Measurements from ENCODE around the gene DDX23. TPM values are rescaled to one million over a fixed set of nuclear protein-coding genes. Genes with fewer than 3 reads are reported as not detected.
"Not testable (repeated sequence)": the region's sequence is repeated elsewhere in the genome, so short reads cannot be mapped to it uniquely, and the experiment has no call there.

Gene DDX23
- total RNA-seq, 2 donors from 2014 or later, result 90.7 to 121 TPM

GRCh38 chr12:48868451-48868850 is 16.5 kb upstream of the DDX23 start:
- no peak for DNase-seq (ENCODE audit: low spot score in 2 of 2)
- ATAC-seq, result no peak
- Mint-ChIP-seq H3K9me3 (no peaks in the 10 kb centered on the region), H3K36me3 (no peaks in the 10 kb centered on the region), H3K27ac (peak overlapping the region in 1 of 2 donors; percentile 22)

DNA sequence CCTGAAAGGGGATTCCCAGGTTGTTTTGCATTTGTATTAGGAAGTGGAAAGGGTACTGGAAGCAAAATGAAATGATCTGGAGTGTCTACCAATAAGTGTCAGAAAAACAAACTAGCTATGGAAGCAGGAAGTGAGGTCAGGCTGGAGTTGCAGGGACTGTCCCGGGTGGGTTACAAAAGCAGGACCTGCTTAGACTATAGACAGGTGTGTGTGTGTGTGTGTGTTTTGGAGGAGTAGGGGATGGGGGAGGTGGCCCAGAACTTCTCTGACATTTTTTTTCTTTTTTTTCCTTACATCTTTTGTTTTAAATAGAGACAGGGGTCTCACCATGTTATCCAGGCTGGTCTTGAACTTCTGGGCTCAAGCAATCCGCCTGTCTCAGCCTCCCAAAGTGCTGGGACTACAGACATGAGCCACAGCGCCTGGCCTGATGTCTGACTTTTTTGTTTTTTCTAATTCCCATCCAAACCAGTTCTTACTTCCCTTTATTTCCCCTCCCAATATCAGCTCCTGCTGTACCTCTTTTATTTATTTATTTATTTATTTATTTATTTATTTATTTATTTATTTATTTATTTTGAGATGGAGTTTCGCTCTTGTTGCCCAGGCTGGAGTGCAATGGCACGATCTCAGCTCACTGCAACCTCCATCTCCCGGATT is 14.2 kb upstream of the DDX23 start:
- ATAC-seq (peak; percentile 74 to 79), DNase-seq (ENCODE audit: low spot score in 2 of 2) (no peak)
- Mint-ChIP-seq H3K36me3 (no peaks in the 10 kb centered on the region), H3K9me3 (no peaks in the 10 kb centered on the region), H3K27ac (peak overlapping the region; percentile 81 to 93)

GRCh38 chr12:48865281-48866051 is 13.5 kb upstream of the DDX23 start, which contains the start of gene RND1:
Gene RND1, minus strand, starts transcription at chr12:48865870. Its CDS starts 103 bp downstream, at chr12:48865767.
- no peaks in the 10 kb centered on the region for H3K36me3 Mint-ChIP-seq
- peak; percentile 95 to 96 for ATAC-seq
- peak; percentile 85 to 87 for DNase-seq (ENCODE audit: low spot score in 2 of 2)
- H3K9me3 Mint-ChIP-seq, result no peaks in the 10 kb centered on the region
- H3K27ac Mint-ChIP-seq, result peak within 1 kb of the TSS; percentile 81 to 93

DNA sequence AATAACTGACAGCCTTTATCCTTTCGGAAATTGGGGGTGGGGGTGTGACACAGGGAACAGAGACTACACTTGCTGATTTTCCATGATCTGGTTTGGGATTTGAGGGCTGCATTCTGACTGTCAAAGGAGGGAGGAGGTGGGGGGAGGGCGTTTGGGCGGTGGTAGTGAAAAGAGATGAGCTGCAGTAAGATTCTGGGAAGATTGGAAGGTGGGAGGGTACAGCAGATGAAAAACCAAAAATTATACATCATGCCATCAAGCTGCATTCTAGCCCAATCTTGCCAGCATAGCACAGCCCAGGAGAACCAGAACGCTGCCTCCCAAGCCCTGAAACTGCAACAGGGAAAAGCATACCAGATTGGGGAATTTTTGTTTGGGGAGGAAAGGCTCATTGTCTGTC is 11.3 kb upstream of the DDX23 start:
- DNase-seq (ENCODE audit: low spot score in 2 of 2) (no peak), ATAC-seq (no peak)
- H3K36me3 Mint-ChIP-seq, result no peaks in the 10 kb centered on the region
- no peaks in the 10 kb centered on the region for H3K9me3 Mint-ChIP-seq
- no peak overlapping the region for H3K27ac Mint-ChIP-seq

DNA sequence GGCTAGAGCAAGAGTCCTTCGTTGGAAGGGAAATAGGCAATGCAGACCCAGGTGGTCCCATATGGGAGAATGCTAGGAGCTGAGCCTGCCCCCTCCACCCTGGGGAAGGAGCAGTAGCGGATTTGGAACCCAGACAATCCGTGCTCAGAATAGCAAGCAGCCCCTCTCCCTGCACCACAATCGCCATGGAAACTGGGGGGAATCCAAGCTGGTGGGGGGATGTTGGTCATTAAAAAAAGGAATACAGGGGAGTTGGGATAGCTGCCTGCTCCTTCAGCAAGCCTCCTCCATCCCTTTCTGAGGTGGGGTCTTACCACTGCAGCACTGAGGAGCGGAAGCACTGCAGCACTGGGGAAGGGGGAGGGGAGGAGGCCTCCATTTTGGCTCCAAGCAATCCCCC is 10.8 kb upstream of the DDX23 start:
- Mint-ChIP-seq H3K9me3 (no peaks in the 10 kb centered on the region), H3K27ac (no peak overlapping the region), H3K36me3 (no peaks in the 10 kb centered on the region)
- no peak for ATAC-seq
- no peak for DNase-seq (ENCODE audit: low spot score in 2 of 2)

DNA sequence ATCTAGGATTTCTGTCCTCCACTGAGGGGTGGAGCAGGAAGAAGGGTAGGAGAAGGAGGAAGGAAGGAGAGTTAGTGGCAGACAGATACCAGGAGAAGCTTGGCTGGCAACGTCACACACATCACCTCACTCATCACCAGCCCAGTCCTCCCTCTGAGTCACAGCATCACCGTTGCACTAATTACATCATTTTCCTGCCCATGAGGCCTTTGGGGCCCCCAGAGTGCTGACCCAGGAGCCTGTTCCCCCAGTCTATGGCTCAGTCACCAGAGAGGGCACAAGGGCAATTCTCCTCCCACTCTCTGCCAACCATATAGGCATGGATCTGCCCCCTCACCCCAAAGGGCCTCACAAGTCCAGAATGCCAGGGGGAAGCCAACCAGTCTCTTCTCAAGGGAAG is 9.1 kb upstream of the DDX23 start:
- H3K27ac Mint-ChIP-seq, result no peak overlapping the region
- ATAC-seq, result no peak
- DNase-seq (ENCODE audit: low spot score in 2 of 2), result no peak
- H3K36me3 Mint-ChIP-seq, result no peaks in the 10 kb centered on the region
- H3K9me3 Mint-ChIP-seq, result no peaks in the 10 kb centered on the region

- DNase-seq (ENCODE audit: low spot score in 2 of 2); ATAC-seq; H3K9me3 Mint-ChIP-seq; H3K36me3 Mint-ChIP-seq: not testable (repeated sequence)
- peak overlapping the region in 1 of 2 donors; percentile 72 for H3K27ac Mint-ChIP-seq
Measured at GRCh38 chr12:48860236-48860635, 8.3 kb upstream of the DDX23 start.

GRCh38 chr12:48859607-48860006 is 7.6 kb upstream of the DDX23 start:
- no peak overlapping the region for H3K27ac Mint-ChIP-seq
- no peaks in the 10 kb centered on the region for H3K9me3 Mint-ChIP-seq
- DNase-seq (ENCODE audit: low spot score in 2 of 2) (no peak), ATAC-seq (no peak)
- H3K36me3 Mint-ChIP-seq, result no peaks in the 10 kb centered on the region

GRCh38 chr12:48858043-48858442 is 6.1 kb upstream of the DDX23 start:
- DNase-seq (ENCODE audit: low spot score in 2 of 2), result no peak
- peaks cover 0 to 3% of the 10 kb centered on the region in 2 donors for H3K36me3 Mint-ChIP-seq
- no peaks in the 10 kb centered on the region for H3K9me3 Mint-ChIP-seq
- ATAC-seq, result no peak
- H3K27ac Mint-ChIP-seq, result no peak overlapping the region

GRCh38 chr12:48857278-48857994 is 5.5 kb upstream of the DDX23 start:
- DNase-seq (ENCODE audit: low spot score in 2 of 2) (no peak), ATAC-seq (no peak)
- Mint-ChIP-seq H3K9me3 (no peaks in the 10 kb centered on the region), H3K27ac (no peak overlapping the region), H3K36me3 (peaks cover 0 to 6% of the 10 kb centered on the region in 2 donors)

GRCh38 chr12:48856379-48856778 is 4.4 kb upstream of the DDX23 start:
- peaks cover 4 to 14% of the 10 kb centered on the region in 2 donors for H3K36me3 Mint-ChIP-seq

GRCh38 chr12:48854932-48855331 is 3.0 kb upstream of the DDX23 start:
- H3K9me3 Mint-ChIP-seq; DNase-seq (ENCODE audit: low spot score in 2 of 2); ATAC-seq: not testable (repeated sequence)
- Mint-ChIP-seq H3K36me3 (peaks cover 18 to 29% of the 10 kb centered on the region in 2 donors), H3K27ac (peak overlapping the region in 1 of 2 donors; percentile 9)

More at GRCh38 chr12:48856379-48856778, 4.4 kb upstream of the DDX23 start:
- no peak for ATAC-seq
- no peak overlapping the region for H3K27ac Mint-ChIP-seq
- DNase-seq (ENCODE audit: low spot score in 2 of 2), result no peak
- no peaks in the 10 kb centered on the region for H3K9me3 Mint-ChIP-seq

- Mint-ChIP-seq H3K36me3 (peaks cover 23 to 33% of the 10 kb centered on the region in 2 donors), H3K9me3 (no peaks in the 10 kb centered on the region), H3K27ac (no peak overlapping the region)
- ATAC-seq (no peak), DNase-seq (ENCODE audit: low spot score in 2 of 2) (no peak)
Measured at GRCh38 chr12:48854488-48854887, 2.5 kb upstream of the DDX23 start.

GRCh38 chr12:48852734-48853688 is 1.0 kb upstream of the DDX23 start:
- Mint-ChIP-seq H3K9me3 (no peaks in the 10 kb centered on the region), H3K27ac (peak overlapping the region; percentile 97 to 99), H3K36me3 (peaks cover 23 to 33% of the 10 kb centered on the region in 2 donors)
- ATAC-seq, result peak; percentile 33 to 37
- peak; percentile 79 to 89 for DNase-seq (ENCODE audit: low spot score in 2 of 2)

- H3K36me3 Mint-ChIP-seq, result peaks cover 5 to 12% of the 10 kb centered on the region in 2 donors
- DNase-seq (ENCODE audit: low spot score in 2 of 2); H3K9me3 Mint-ChIP-seq; ATAC-seq: not testable (repeated sequence)
- peak overlapping the region in 1 of 2 donors; percentile 22 for H3K27ac Mint-ChIP-seq
Measured at GRCh38 chr12:48842021-48842420, 9.9 kb downstream of the DDX23 start.

- ATAC-seq, result no peak
- H3K9me3 Mint-ChIP-seq, result no peaks in the 10 kb centered on the region
- H3K27ac Mint-ChIP-seq, result no peak overlapping the region
- H3K36me3 Mint-ChIP-seq, result peaks cover 5 to 12% of the 10 kb centered on the region in 2 donors
- no peak for DNase-seq (ENCODE audit: low spot score in 2 of 2)
Measured at GRCh38 chr12:48838048-48838447, 13.9 kb downstream of the DDX23 start.
